Activated naive CD4-positive, alpha-beta T cell treated with anti-CD3 and anti-CD28 coated beads, Interleukin-2, amount 50 U/mL, for 72 hours (primary cell): Measurements from ENCODE around the gene TPO. TPM values are rescaled to one million over a fixed set of nuclear protein-coding genes. Genes with fewer than 3 reads are reported as not detected.
"Not testable (repeated sequence)": the region's sequence is repeated elsewhere in the genome, so short reads cannot be mapped to it uniquely, and the experiment has no call there.

Experiments used
- ATAC-seq, 2 donors: fragments of 150-1000 bp; cut with Tn5 transposase; 2 replicates each; pipeline ENCODE4 v1.10.0; 2021; ENCODE audit warnings: mild to moderate bottlenecking in 2 of 2, moderate library complexity in 2 of 2
- DNase-seq, 2 donors: peaks; one replicate each; pipeline ENCODE4 v3.0.0; 2021 to 2022; ENCODE audit warnings: low spot score in 2 of 2
- H3K27ac Mint-ChIP-seq, 2 donors: one replicate each; pipeline ENCODE4 v1.8.0; 2022; ENCODE audit warnings: mild to moderate bottlenecking in 2 of 2, mixed read lengths in 2 of 2
- H3K36me3 Mint-ChIP-seq, 2 donors: one replicate each; pipeline ENCODE4 v1.8.0; 2022; ENCODE audit warnings: mixed read lengths in 2 of 2
- H3K9me3 Mint-ChIP-seq, 2 donors: one replicate each; pipeline ENCODE4 v1.8.0; 2022; ENCODE audit warnings: mixed read lengths in 2 of 2
- total RNA-seq, 2 donors: library from RNA; stranded (reverse); gene quantifications; one replicate each; pipeline ENCODE4 v1.2.3, GENCODE V29; 2022

TPO gene
- total RNA-seq, 2 donors from 2014 or later: not detected

DNA sequence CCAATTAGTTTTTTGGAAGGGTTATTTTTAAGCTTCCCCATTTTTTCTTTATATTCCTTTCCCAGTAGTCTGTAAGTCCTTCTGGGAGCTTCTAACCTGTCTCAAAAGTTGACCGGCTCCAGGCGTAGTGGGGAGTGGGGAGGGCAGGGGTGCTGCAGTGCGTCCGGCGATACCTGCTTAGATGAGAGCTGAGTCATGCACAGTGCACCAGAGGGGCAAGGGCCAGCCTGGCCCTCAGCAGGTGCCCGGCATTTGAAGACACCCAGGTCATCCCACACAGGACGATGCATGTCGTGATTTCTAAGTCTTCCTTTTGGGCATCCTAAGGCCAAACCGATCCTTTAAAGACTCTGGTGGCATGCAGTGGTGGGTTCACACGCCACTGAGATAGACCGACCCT is 73.4 kb downstream of the TPO start:
- Mint-ChIP-seq H3K36me3 (no peaks in the 10 kb centered on the region), H3K9me3 (no peaks in the 10 kb centered on the region), H3K27ac (no peak overlapping the region)
- peak in 1 of 2 donors; percentile 18 for DNase-seq
- ATAC-seq: no peak

DNA sequence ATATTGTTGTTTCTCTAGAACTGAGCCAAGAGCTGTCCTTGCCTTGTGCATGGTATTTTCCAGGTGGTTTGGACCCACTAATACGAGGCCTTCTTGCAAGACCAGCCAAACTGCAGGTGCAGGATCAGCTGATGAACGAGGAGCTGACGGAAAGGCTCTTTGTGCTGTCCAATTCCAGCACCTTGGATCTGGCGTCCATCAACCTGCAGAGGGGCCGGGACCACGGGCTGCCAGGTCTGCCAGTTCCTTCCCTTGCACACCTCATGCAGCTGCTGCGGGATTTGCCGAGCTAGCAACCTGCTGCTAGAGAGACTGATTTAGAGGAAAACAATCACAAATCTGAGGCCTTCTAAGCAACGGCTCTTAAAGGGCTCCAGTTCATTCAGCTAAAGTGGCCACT is 74.5 kb downstream of the TPO start:
- no peak for ATAC-seq

GRCh38 chr2:1488181-1488671 is 75.0 kb downstream of the TPO start:
- Mint-ChIP-seq H3K27ac (peak overlapping the region in 1 of 2 donors; percentile 46), H3K9me3 (no peaks in the 10 kb centered on the region), H3K36me3 (no peaks in the 10 kb centered on the region)
- DNase-seq (peak in 1 of 2 donors; percentile 20), ATAC-seq (no peak)

More for the DNA sequence above, 74.5 kb downstream of the TPO start:
- no peaks in the 10 kb centered on the region for H3K36me3 Mint-ChIP-seq
- DNase-seq: peak in 1 of 2 donors; percentile 13
- H3K9me3 Mint-ChIP-seq: no peaks in the 10 kb centered on the region
- H3K27ac Mint-ChIP-seq: peak overlapping the region in 1 of 2 donors; percentile 46

- ATAC-seq: no peak
- Mint-ChIP-seq H3K9me3 (no peaks in the 10 kb centered on the region), H3K27ac (peak overlapping the region in 1 of 2 donors; percentile 46), H3K36me3 (no peaks in the 10 kb centered on the region)
- DNase-seq: peak in 1 of 2 donors; percentile 23
Measured at GRCh38 chr2:1488851-1489250, 75.6 kb downstream of the TPO start.

DNA sequence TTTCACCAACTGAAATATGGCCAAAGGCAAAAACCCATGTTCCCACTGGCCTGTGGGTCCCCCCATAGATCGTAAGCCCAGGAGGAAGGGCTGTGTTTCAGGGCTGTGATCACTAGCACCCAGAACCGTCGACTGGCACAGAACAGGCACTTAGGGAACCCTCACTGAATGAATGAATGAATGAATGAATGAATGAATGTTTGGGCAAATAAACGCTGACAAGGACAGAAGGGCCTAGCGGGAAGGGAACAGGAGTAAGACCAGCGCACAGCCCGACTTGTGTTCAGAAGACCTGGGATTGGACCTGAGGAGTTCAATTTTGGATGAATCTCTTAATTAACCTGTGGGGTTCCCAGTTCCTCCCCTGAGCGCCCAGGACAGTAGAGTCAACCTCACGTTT is 76.2 kb downstream of the TPO start:
- DNase-seq (no peak), ATAC-seq (no peak)
- Mint-ChIP-seq H3K9me3 (no peaks in the 10 kb centered on the region), H3K36me3 (no peaks in the 10 kb centered on the region), H3K27ac (peak overlapping the region in 1 of 2 donors; percentile 46)

- peak in 1 of 2 donors; percentile 44 for DNase-seq
- not testable (repeated sequence) for H3K36me3 Mint-ChIP-seq, H3K9me3 Mint-ChIP-seq, ATAC-seq
- H3K27ac Mint-ChIP-seq: peak overlapping the region in 1 of 2 donors; percentile 32
Measured at GRCh38 chr2:1490381-1490780, 77.1 kb downstream of the TPO start.

DNA sequence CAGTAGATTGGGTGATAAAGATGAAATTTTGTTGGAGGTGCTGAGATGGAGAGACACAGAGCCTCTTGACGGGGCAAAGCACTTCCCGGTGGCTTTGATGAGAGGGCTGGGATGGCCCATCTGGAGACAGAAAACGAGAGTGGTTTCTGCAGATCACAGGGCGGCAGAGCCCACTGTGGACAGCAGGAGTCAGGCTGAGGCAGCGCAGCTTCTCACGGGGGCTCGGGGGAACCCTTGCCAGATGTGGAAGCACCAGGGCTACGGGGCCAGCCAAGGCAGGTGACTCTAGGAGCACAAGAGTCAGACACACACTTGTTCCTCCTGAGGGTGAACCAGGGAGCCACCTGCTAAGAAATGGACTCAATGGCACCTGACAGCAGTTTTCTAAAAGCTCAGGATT is 78.5 kb downstream of the TPO start:
- DNase-seq: peak in 1 of 2 donors; percentile 26
- Mint-ChIP-seq H3K27ac (peak overlapping the region in 1 of 2 donors; percentile 32), H3K9me3 (no peaks in the 10 kb centered on the region), H3K36me3 (no peaks in the 10 kb centered on the region)
- ATAC-seq: no peak

GRCh38 chr2:1492231-1492630 is 79.0 kb downstream of the TPO start:
- ATAC-seq, H3K9me3 Mint-ChIP-seq, H3K27ac Mint-ChIP-seq, H3K36me3 Mint-ChIP-seq: not testable (repeated sequence)
- DNase-seq: peak in 1 of 2 donors; percentile 30

GRCh38 chr2:1492711-1493430 is 79.6 kb downstream of the TPO start:
- no peak for ATAC-seq
- Mint-ChIP-seq H3K9me3 (no peaks in the 10 kb centered on the region), H3K36me3 (no peaks in the 10 kb centered on the region), H3K27ac (no peak overlapping the region)
- DNase-seq: peak in 1 of 2 donors; percentile 33

DNA sequence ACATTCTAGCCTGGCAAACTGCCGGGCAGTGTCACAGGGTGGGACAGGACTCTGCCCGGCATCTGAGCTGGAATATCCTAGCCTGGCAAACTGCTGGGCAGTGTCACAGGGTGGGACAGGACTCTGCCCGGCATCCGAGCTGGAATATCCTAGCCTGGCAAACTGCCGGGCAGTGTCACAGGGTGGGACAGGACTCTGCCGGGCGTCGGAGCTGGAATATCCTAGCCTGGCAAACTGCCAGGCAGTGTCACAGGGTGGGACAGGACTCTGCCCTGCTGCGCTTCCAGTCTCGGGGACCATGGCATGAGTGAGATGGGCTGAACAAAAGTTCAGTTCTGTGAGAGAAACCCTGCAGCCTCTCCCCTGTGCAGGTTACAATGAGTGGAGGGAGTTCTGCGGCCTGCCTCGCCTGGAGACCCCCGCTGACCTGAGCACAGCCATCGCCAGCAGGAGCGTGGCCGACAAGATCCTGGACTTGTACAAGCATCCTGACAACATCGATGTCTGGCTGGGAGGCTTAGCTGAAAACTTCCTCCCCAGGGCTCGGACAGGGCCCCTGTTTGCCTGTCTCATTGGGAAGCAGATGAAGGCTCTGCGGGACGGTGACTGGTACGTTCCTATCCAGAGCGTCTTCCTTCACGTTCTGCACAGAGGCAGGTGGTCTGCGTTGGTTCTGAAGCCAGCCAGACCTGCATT is 80.3 kb downstream of the TPO start:
- H3K27ac Mint-ChIP-seq: no peak overlapping the region
- H3K36me3 Mint-ChIP-seq: no peaks in the 10 kb centered on the region
- ATAC-seq (no peak), DNase-seq (peak in 1 of 2 donors; percentile 23)
- H3K9me3 Mint-ChIP-seq: no peaks in the 10 kb centered on the region

DNA sequence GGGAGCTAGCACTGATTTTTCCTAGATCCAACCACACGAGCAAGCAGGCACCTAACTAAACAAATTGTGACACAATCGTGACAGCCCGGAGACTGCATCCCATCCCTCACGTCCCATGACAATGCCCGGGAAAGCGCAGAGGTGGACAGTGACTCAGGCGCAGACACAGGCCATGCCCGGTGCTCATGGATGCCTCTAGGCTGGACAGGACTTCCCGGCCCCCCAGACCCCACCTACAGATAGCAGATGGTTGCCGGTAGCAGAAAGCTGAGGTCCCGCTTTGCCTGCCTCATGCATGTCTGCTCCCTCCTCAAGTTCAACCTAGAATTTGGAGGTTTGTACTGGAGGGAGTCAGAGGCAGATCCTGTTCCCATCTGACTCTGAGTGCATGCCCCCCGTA is 81.0 kb downstream of the TPO start:
- DNase-seq (peak in 1 of 2 donors; percentile 20), ATAC-seq (no peak)

GRCh38 chr2:1494906-1495305 is 81.6 kb downstream of the TPO start:
- ATAC-seq (no peak), DNase-seq (no peak)
- Mint-ChIP-seq H3K27ac (no peak overlapping the region), H3K36me3 (no peaks in the 10 kb centered on the region), H3K9me3 (no peaks in the 10 kb centered on the region)

More for the DNA sequence above, 81.0 kb downstream of the TPO start:
- Mint-ChIP-seq H3K27ac (no peak overlapping the region), H3K9me3 (no peaks in the 10 kb centered on the region), H3K36me3 (no peaks in the 10 kb centered on the region)

DNA sequence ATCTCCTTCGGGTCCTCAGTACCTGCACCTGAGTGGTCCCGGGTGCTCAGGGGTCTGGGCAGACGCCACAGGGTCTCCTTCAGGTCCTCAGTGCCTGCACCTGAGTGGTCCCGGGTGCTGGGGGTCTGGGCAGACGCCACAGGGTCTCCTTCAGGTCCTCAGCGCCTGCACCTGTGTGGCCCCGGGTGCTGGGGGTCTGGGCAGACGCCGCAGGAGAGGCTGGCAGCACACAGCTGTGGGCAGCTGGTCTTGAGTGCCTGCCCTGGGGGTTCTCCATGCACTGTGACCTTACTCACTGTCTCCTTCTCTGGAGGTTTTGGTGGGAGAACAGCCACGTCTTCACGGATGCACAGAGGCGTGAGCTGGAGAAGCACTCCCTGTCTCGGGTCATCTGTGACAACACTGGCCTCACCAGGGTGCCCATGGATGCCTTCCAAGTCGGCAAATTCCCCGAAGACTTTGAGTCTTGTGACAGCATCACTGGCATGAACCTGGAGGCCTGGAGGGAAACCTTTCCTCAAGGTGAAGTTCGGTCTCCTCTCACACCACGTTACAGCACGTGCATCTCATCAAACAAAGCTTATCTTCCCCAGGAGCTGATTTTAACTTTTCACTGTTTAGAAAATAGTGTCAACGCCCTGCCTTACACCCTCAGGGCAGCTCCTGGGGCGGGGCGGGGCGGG is 82.6 kb downstream of the TPO start:
- DNase-seq (peak in 1 of 2 donors; percentile 34), ATAC-seq (no peak)
- no peaks in the 10 kb centered on the region for H3K9me3 Mint-ChIP-seq
- no peaks in the 10 kb centered on the region for H3K36me3 Mint-ChIP-seq
- no peak overlapping the region for H3K27ac Mint-ChIP-seq

- ATAC-seq: no peak
- Mint-ChIP-seq H3K9me3 (no peaks in the 10 kb centered on the region), H3K36me3 (no peaks in the 10 kb centered on the region), H3K27ac (no peak overlapping the region)
- DNase-seq: peak in 1 of 2 donors; percentile 21
Measured at GRCh38 chr2:1496359-1496821, 83.1 kb downstream of the TPO start.

DNA sequence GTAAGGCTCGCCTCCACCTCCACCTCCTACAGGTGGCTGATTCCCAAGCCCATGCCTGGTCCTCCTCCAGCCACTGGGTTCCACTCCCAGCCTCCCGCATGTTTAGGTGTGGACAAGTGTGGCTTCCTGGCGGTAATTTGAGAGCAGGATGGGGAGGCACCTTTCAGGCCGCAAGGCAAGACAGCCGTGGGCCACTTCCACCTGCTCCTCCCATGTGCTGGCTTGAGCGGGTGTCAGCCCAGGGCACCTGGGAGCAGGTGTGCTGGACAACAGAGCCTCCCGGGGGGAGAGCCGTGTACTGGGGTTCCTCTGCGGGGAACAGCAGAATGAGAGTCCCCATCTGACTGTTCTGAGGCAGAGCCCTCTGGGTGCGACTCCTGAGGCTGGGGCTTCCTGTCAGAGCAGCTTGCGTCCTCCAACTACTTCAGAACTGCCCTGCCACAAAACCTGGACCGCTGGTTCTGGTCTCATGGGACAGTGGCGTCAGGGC is 83.9 kb downstream of the TPO start:
- Mint-ChIP-seq H3K27ac (no peak overlapping the region), H3K9me3 (no peaks in the 10 kb centered on the region), H3K36me3 (no peaks in the 10 kb centered on the region)
- ATAC-seq: no peak
- peak in 1 of 2 donors; percentile 11 for DNase-seq

DNA sequence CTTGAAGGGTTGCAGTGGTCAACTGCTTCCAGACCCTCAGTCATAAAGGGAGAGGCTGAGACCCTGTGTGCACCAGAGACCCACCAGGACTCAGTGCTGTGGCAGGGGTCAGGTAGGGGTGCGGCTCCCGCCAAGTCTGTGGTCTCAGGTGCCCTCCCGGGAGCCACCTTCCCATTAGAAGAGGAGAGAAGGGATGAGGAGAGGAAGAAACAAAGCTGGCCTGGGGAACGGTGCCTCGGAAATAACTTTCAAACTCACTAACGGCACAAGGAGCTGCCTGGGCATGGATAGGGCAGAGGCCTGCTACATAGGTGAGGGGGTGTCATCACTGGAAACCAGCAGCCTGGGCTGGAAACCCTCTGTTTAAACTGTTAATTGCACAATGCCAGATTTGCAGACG is 84.9 kb downstream of the TPO start:
- no peaks in the 10 kb centered on the region for H3K36me3 Mint-ChIP-seq
- no peak overlapping the region for H3K27ac Mint-ChIP-seq
- no peak for DNase-seq
- no peaks in the 10 kb centered on the region for H3K9me3 Mint-ChIP-seq
- ATAC-seq: no peak
